ENCODE measurements around the gene CHPF.

CHPF gene

DNA sequence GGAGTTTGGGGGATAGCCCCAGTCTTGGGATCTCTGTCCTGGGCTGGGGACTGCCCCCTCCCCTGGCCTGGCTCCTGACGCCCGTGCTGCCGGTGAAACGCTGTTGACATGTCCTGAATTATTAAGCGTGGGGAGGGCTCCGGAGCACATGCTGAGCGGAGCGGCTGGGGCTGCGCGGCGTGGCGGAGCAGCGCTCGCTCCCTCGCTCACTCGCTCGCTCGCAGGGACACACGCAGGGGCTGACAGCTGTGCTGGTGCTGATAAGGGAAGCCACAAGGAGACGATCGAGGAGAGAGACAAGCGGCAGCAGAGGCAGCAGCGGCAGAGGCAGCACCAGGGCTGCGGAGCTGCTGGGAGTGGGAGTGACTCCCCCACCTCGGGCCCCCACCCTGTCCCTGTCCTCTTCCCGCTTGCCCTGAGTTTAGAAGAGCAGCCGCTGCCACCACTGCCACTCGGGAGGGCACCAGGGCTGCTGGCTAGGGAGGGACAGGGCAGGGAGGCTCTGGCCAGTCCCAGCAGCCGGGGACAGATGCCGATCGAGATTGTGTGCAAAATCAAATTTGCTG is 29.3 kb downstream of the CHPF start, which contains the start of gene ASIC4:
TSS of gene ASIC4 (plus strand) at position 287 of the 566 bp plus-strand sequence. CDS start at position 530, 243 bp downstream.
- H3K23ac ChIP-seq (ENCODE audit: low read depth, low read length, poor library complexity): peak within 1 kb of the TSS; percentile 90
- H2BK15ac ChIP-seq (ENCODE audit: low read length): peak within 1 kb of the TSS; percentile 59
- H3K4me1 ChIP-seq (ENCODE audit: control insufficient read depth in 2 of 2, insufficient read depth in 1 of 2, low read depth in 1 of 2, low read length in 2 of 2): peaks cover 28 to 37% of the 10 kb centered on the region in 2 donors
- H3K9me3 ChIP-seq (replicated peaks in 1 of 2; ENCODE audit: control insufficient read depth in 2 of 2, insufficient read depth in 1 of 2, low read depth in 1 of 2, low read length in 2 of 2): peaks cover 0 to 2% of the 10 kb centered on the region in 2 donors
- H3K36me3 ChIP-seq (replicated peaks in 1 of 2; ENCODE audit: control insufficient read depth in 2 of 2, insufficient read depth in 2 of 2, low read length in 2 of 2): no peaks in the 10 kb centered on the region
- no CpG with 5 or more reads among the region's 31 CpGs for WGBS, 2 donors (ENCODE audit: extremely low coverage in 2 of 2, insufficient read length in 2 of 2, insufficient replicate concordance in 1 of 2)
- peak within 1 kb of the TSS; percentile 64 for H3K14ac ChIP-seq (ENCODE audit: low read length)
- no peak within 1 kb of the TSS for H3K4ac ChIP-seq (ENCODE audit: low read length)
- peak within 1 kb of the TSS; percentile 66 for H2AFZ ChIP-seq (ENCODE audit: low read length)
- H2BK120ac ChIP-seq (ENCODE audit: low read depth, low read length): peak within 1 kb of the TSS; percentile 21
- H4K8ac ChIP-seq (ENCODE audit: low read depth, low read length): no peak within 1 kb of the TSS
- H2BK12ac ChIP-seq (ENCODE audit: low read length): peak within 1 kb of the TSS; percentile 97
- peaks cover 0 to 79% (median 35%) of the 10 kb centered on the region in 3 experiments for H3K27me3 ChIP-seq (ENCODE audit: control insufficient read depth in 3 of 3, insufficient read depth in 3 of 3, low read depth in 1 of 3, low read length in 3 of 3)
- H3K4me3 ChIP-seq (ENCODE audit: low read length in 2 of 2): no peak within 1 kb of the TSS
- peak within 1 kb of the TSS; percentile 66 for H3K9ac ChIP-seq (ENCODE audit: low read depth, low read length, poor library complexity)
- H3K79me1 ChIP-seq (ENCODE audit: low read depth, low read length): no peaks in the 10 kb centered on the region
- peak within 1 kb of the TSS; percentile 75 for H4K91ac ChIP-seq (ENCODE audit: low read depth, low read length, poor library complexity)
- H3K18ac ChIP-seq (ENCODE audit: low read length): peak within 1 kb of the TSS; percentile 93
- H3K4me2 ChIP-seq (ENCODE audit: insufficient read depth, low read length, poor library complexity, severe bottlenecking): peak within 1 kb of the TSS; percentile 52
- H3K27ac ChIP-seq (replicated peaks; ENCODE audit: low read length): no peak within 1 kb of the TSS
- H2BK5ac ChIP-seq (ENCODE audit: low read length): peak within 1 kb of the TSS; percentile 88
- peak within 1 kb of the TSS; percentile 85 for H2AK5ac ChIP-seq (ENCODE audit: low read depth, low read length)
- no peak for DNase-seq (ENCODE audit: low spot score)

GRCh38 chr2:219513787-219514186 is 29.8 kb downstream of the CHPF start:
- H3K27ac ChIP-seq (replicated peaks; ENCODE audit: low read length): no peak overlapping the region

GRCh38 chr2:219512524-219513216 is 30.9 kb downstream of the CHPF start:
- Histone ChIP-seq H3K9me3 (replicated peaks in 1 of 2; ENCODE audit: control insufficient read depth in 2 of 2, insufficient read depth in 1 of 2, low read depth in 1 of 2, low read length in 2 of 2) (peaks cover 0 to 2% of the 10 kb centered on the region in 2 donors), H3K23ac (ENCODE audit: low read depth, low read length, poor library complexity) (no peak overlapping the region), H2AK5ac (ENCODE audit: low read depth, low read length) (peak overlapping the region; percentile 59), H3K9ac (ENCODE audit: low read depth, low read length, poor library complexity) (no peak overlapping the region), H3K27ac (replicated peaks; ENCODE audit: low read length) (no peak overlapping the region), H3K18ac (ENCODE audit: low read length) (peak overlapping the region; percentile 93), H3K14ac (ENCODE audit: low read length) (peak overlapping the region; percentile 31), H3K79me1 (ENCODE audit: low read depth, low read length) (no peaks in the 10 kb centered on the region), H3K4me3 (ENCODE audit: low read length in 2 of 2) (no peak overlapping the region), H3K36me3 (replicated peaks in 1 of 2; ENCODE audit: control insufficient read depth in 2 of 2, insufficient read depth in 2 of 2, low read length in 2 of 2) (no peaks in the 10 kb centered on the region), H2BK15ac (ENCODE audit: low read length) (peak overlapping the region; percentile 97), H3K4me2 (ENCODE audit: insufficient read depth, low read length, poor library complexity, severe bottlenecking) (no peak overlapping the region), H2AFZ (ENCODE audit: low read length) (no peak overlapping the region), H4K91ac (ENCODE audit: low read depth, low read length, poor library complexity) (peak overlapping the region; percentile 59), H4K8ac (ENCODE audit: low read depth, low read length) (no peak overlapping the region), H2BK12ac (ENCODE audit: low read length) (peak overlapping the region; percentile 73), H2BK5ac (ENCODE audit: low read length) (peak overlapping the region; percentile 62), H2BK120ac (ENCODE audit: low read depth, low read length) (peak overlapping the region; percentile 21), H3K4me1 (ENCODE audit: control insufficient read depth in 2 of 2, insufficient read depth in 1 of 2, low read depth in 1 of 2, low read length in 2 of 2) (peaks cover 33 to 48% of the 10 kb centered on the region in 2 donors), H3K4ac (ENCODE audit: low read length) (no peak overlapping the region), H3K27me3 (ENCODE audit: control insufficient read depth in 3 of 3, insufficient read depth in 3 of 3, low read depth in 1 of 3, low read length in 3 of 3) (peaks cover 0 to 67% (median 37%) of the 10 kb centered on the region in 3 experiments)
- no CpG with 5 or more reads among the region's 16 CpGs for WGBS, 2 donors (ENCODE audit: extremely low coverage in 2 of 2, insufficient read length in 2 of 2, insufficient replicate concordance in 1 of 2)
- DNase-seq (ENCODE audit: low spot score): no peak

More at GRCh38 chr2:219513787-219514186, 29.8 kb downstream of the CHPF start:
- H3K9ac ChIP-seq (ENCODE audit: low read depth, low read length, poor library complexity): peak overlapping the region; percentile 66
- no peak overlapping the region for H3K4ac ChIP-seq (ENCODE audit: low read length)
- H3K14ac ChIP-seq (ENCODE audit: low read length): no peak overlapping the region
- H2BK15ac ChIP-seq (ENCODE audit: low read length): peak overlapping the region; percentile 59
- peak overlapping the region; percentile 90 for H3K23ac ChIP-seq (ENCODE audit: low read depth, low read length, poor library complexity)
- no peak overlapping the region for H2BK120ac ChIP-seq (ENCODE audit: low read depth, low read length)
- no peak for DNase-seq (ENCODE audit: low spot score)
- H3K4me3 ChIP-seq (ENCODE audit: low read length in 2 of 2): no peak overlapping the region
- H3K9me3 ChIP-seq (replicated peaks in 1 of 2; ENCODE audit: control insufficient read depth in 2 of 2, insufficient read depth in 1 of 2, low read depth in 1 of 2, low read length in 2 of 2): peaks cover 0 to 2% of the 10 kb centered on the region in 2 donors
- H3K18ac ChIP-seq (ENCODE audit: low read length): peak overlapping the region; percentile 93
- H3K36me3 ChIP-seq (replicated peaks in 1 of 2; ENCODE audit: control insufficient read depth in 2 of 2, insufficient read depth in 2 of 2, low read length in 2 of 2): no peaks in the 10 kb centered on the region
- peak overlapping the region; percentile 66 for H2AFZ ChIP-seq (ENCODE audit: low read length)
- H3K27me3 ChIP-seq (ENCODE audit: control insufficient read depth in 3 of 3, insufficient read depth in 3 of 3, low read depth in 1 of 3, low read length in 3 of 3): peaks cover 0 to 78% (median 35%) of the 10 kb centered on the region in 3 experiments
- H2BK5ac ChIP-seq (ENCODE audit: low read length): peak overlapping the region; percentile 88
- no peak overlapping the region for H2BK12ac ChIP-seq (ENCODE audit: low read length)
- no peak overlapping the region for H4K8ac ChIP-seq (ENCODE audit: low read depth, low read length)
- peaks cover 31 to 42% of the 10 kb centered on the region in 2 donors for H3K4me1 ChIP-seq (ENCODE audit: control insufficient read depth in 2 of 2, insufficient read depth in 1 of 2, low read depth in 1 of 2, low read length in 2 of 2)
- H3K4me2 ChIP-seq (ENCODE audit: insufficient read depth, low read length, poor library complexity, severe bottlenecking): peak overlapping the region; percentile 52
- H3K79me1 ChIP-seq (ENCODE audit: low read depth, low read length): no peaks in the 10 kb centered on the region
- no CpG with 5 or more reads among the region's 4 CpGs for WGBS, 2 donors (ENCODE audit: extremely low coverage in 2 of 2, insufficient read length in 2 of 2, insufficient replicate concordance in 1 of 2)
- peak overlapping the region; percentile 75 for H4K91ac ChIP-seq (ENCODE audit: low read depth, low read length, poor library complexity)
- H2AK5ac ChIP-seq (ENCODE audit: low read depth, low read length): peak overlapping the region; percentile 85
